ENCODE results near the gene SUSD3.
A peak's percentile ranks its signal among the peaks of the same experiment; 100 is the strongest.
"Not testable (repeated sequence)": the region's sequence is repeated elsewhere in the genome, so short reads cannot be mapped to it uniquely, and the experiment has no call there.

SUSD3 gene

DNA sequence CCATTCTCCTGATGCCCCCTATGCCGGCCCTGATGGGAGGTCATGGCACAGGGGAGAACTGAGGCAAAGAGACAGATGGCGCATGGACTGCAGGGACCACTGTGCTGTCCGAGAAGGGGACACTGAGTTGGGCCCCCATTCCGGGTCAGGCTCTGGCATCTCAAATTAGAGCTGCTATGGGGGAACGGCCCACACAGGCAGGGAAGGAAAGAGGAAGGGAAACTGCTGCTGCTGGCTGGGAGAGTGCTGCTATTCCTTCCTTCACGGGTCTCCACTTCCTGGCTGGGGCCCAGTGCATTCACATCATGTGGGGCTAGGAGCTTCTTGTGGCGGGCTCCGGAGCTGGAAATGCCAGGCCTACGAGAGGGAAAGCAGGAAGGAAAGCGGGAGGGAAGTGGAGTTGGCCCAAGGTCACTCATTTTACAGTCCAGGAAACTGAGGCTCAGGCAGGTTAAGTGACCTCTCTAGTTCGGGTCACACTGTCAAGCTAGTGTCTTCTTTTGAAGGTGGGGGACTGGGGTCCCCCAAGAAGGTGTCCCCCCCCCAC is 36.2 kb downstream of the SUSD3 start:
- no peak for DNase-seq

DNA sequence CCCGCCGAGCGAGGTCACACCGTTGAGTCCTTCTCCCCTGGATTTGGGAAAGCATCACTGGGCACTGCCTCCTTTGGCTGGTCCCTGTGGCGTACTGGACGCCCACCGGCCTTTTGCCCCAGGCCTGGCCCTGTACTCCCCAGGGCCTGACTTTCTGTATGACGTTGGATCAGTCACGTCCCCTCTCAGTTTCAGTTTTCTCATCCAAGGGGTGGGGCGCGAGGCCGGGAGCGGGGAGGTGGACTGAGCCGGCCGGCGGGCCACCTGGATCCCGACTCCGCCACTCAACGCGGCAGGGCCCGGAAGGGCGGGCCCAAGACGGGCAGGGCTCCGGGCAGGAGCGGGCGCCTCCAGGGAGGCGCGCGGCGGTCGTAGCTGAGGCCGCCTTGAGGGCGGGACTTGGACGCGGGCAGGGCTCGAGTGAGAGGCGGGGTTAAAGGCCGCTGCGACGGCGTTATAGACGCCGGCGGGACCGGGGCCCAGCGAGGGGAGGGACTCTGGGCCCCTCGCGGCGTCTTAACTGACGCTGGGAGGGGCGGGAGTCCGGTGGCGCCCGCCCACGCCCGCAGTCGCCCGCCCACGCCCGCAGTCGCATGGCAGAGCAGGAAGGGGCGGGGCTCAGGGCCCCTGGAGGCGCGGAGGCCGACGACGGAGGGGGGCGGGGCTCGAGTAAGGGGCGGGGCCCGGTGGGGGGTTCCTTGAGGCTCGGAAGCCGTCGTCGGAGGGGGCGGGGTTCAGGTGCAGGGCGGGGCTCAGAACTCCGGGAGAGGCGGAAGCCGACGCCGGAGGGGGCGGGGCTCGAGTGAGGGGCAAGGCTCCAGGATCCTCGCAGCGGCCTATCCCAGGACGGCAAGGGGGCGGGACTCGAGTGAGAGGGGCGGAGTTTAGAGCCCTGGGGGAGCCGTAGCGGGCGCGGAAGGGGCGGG is 37.0 kb downstream of the SUSD3 start:
- peak; percentile 98 for DNase-seq

- no peak for DNase-seq
Observed at GRCh38 chr9:93096131-93096802, 37.8 kb downstream of the SUSD3 start, which contains the start of gene CARD19. Gene CARD19 (plus strand): TSS chr9:93096217. CDS start chr9:93096346, 129 bp downstream.

DNA sequence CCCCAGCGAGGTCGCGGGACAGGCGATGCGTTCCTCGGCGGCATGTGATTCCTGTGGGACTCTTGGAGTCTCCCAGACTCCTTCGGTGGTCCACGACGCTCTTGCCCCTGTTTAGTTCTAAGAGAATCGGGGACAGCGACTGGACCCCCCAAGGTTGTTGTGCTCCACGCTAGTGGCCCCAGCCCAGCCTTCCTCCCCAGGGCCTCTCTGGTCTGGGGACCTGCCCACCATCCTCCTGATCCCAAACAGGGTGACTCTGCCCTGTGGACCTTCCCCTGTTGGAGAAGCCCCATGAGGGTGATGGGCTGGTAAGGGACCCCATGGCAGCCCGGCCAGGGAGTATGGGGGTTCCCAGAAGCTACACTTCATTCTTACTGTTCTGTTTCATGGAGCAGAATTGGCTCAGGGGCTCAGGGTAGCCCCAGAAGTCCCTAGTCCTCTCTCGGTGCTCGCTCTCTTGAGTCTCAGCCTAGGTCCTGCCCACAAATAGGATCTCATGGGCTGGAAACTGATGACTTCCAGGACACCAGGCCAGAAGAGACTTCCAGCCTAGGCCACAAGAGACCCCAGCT is 38.4 kb downstream of the SUSD3 start:
- no peak for DNase-seq

GRCh38 chr9:93097511-93098201 is 39.2 kb downstream of the SUSD3 start:
- DNase-seq = no peak

DNA sequence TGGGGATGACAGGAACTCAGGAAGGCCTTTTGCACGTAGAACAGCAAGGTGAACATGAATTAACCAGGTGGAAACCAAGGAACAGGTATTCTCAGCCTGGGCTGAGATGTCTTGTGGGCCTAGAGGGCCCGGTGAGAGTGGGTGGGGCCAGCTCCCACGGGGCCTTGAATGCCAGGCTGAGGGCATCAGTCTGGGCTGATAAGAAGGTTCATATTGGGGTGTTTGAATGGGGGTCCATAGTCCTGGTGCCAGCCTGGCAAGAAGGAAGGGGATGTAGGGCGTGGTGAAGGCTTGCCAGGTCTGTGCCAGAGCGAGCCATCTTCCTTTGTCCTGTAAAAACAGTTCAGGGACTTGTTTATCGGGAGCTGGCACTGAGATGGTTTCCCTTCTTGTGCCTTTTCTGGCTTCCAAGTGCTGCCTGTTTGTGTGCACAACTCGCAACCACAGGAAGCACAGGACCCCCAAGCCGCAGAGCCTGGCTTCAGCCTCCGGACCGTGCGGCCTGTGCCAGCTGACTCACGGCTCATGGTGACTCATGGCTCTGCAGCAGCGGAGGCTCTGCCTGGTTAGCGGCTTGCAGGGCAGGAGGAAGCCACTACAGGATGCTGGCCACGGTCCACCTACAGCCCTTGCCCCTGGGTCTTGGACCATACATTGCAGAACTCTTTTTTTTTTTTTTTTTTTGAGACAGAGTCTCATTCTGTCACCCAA is 39.9 kb downstream of the SUSD3 start:
- no peak for DNase-seq

- no peak for DNase-seq
Observed at GRCh38 chr9:93099551-93100275, 41.2 kb downstream of the SUSD3 start.

DNA sequence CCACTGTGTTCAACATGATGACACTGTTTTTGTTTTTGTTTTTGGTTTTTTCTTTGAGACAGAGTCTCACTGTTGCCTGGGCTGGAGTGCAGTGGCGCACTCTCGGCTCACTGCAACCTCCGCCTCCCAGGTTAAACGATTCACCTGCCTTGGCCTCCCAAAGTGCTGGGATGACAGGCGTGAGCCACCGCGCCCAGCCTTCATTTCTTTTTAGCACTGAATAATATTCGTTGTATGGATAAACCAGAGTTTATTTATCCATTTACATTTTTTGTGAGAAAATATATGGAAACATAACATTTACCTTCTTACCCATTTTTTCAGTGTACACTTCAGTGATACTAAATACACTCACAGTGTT is 41.8 kb downstream of the SUSD3 start:
- DNase-seq = no peak

DNA sequence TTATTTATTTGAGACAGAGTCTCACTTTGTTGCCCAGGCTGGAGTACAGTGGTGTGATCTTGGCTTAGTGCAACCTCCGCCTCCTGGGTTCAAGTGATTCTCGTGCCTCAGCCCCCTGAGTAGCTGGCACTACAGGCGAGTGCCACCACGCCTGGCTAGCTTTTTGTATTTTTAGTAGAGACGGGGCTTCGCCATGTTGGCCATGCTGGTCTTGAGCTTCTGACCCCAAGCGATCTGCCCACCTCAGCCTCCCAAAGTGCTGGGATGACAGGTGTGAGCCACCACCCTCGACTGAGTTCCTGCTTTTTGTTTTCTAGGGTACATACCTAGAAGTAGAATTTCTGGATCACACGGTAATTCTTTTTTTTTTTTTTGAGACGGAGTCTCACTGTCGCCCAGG is 42.6 kb downstream of the SUSD3 start:
- DNase-seq = not testable (repeated sequence)

- no peak for DNase-seq
Observed at GRCh38 chr9:93105620-93106019, 47.1 kb downstream of the SUSD3 start.

- no peak for DNase-seq
Observed at GRCh38 chr9:93107151-93107824, 48.8 kb downstream of the SUSD3 start.

GRCh38 chr9:93107825-93108161 is 49.3 kb downstream of the SUSD3 start:
- DNase-seq = no peak

DNA sequence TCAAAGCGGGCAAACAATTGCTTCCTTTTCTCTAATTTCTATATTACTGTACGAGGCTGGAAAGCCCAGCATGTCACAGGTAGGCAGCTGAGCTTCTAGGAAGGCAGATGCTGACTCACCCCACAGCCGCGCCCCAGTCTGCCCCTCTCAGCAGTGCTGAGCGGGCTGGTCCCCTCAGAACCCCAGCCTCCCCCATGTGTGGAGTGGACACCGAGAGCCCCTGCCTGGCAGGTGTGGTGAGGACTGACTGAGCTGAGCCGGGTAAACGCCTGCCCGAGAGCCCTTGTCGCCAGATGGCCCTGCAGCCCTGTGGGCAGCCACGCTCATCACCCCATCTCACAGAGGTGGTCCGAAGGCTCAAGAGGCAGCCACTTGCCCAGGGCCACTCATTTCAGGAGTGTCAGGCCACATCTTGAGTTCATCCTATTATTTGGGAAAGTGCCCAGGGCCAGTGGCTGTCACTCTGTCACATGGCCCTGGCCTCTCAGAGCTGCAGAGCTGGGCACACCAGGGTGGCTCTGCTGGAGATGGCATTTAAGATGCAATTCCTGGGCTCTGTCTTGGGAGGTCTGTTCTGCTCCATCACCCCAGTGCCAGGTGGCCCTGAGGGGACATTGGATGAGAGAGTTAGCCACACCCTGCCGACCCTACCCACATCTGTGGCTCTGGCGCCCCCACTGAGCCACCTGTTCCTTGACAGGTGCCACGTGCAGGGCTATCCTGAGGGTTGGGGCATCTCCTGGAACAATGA is 50.0 kb downstream of the SUSD3 start:
- no peak for DNase-seq

DNA sequence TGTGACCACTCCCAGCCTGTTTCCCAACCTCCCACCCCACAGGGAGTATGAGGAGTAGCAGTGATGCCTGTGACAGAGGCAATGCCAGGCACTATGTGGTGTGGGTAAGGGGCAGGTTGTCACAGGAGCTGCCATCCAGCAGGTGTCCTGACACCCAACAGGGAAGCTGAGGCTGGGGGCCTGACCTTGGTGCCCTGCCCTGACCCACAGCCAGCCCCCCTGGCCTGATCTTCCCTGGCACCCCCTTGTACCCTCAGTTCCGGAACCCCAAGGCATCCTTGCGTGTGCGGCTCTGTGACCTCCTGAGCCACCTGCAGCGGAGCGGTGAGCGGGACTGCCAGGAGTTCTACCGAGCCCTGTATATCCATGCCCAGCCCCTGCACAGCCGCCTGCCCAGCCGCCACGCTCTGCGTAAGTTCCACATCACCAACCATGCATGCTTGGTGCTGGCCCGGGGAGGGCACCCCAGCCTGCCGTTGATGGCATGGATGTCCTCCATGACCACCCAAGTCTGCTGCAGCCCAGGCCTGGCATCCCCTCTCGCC is 51.9 kb downstream of the SUSD3 start:
- DNase-seq = no peak

DNA sequence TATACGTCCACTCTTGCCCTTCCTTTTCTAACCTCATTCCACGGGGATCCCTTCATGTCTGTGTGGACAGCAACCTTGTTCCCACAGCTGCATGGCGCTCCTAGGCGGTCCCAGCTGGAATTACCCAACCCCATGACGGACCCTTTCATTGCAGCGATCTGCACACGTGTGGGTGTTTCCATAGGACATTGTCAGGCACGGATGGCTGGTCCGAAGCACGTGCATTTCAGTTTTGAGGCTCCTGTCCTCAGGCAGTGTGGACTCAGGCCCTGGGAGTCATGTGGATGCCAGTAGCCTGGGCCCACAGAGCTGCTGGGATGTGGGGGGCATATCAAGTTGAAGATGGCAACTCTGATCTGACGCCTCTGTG is 52.5 kb downstream of the SUSD3 start:
- no peak for DNase-seq

- DNase-seq = no peak
Observed at GRCh38 chr9:93111371-93112115, 53.0 kb downstream of the SUSD3 start.

- no peak for DNase-seq
Observed at GRCh38 chr9:93112116-93112863, 53.8 kb downstream of the SUSD3 start.

- DNase-seq = no peak
Observed at GRCh38 chr9:93112864-93113389, 54.4 kb downstream of the SUSD3 start.
